Hair follicular keratinocyte (primary cell): Measurements from ENCODE around the gene TRERF1. TPM values are rescaled to one million over a fixed set of nuclear protein-coding genes. Genes with fewer than 3 reads are reported as not detected.

ENCODE experiments used
- total RNA-seq: library from RNA; depleted of rRNA; stranded (reverse); fragments of >200 nt; gene quantifications from 2 replicates; pipeline ENCODE4 v1.2.3, GENCODE V29; 2015

Gene TRERF1, protein sequence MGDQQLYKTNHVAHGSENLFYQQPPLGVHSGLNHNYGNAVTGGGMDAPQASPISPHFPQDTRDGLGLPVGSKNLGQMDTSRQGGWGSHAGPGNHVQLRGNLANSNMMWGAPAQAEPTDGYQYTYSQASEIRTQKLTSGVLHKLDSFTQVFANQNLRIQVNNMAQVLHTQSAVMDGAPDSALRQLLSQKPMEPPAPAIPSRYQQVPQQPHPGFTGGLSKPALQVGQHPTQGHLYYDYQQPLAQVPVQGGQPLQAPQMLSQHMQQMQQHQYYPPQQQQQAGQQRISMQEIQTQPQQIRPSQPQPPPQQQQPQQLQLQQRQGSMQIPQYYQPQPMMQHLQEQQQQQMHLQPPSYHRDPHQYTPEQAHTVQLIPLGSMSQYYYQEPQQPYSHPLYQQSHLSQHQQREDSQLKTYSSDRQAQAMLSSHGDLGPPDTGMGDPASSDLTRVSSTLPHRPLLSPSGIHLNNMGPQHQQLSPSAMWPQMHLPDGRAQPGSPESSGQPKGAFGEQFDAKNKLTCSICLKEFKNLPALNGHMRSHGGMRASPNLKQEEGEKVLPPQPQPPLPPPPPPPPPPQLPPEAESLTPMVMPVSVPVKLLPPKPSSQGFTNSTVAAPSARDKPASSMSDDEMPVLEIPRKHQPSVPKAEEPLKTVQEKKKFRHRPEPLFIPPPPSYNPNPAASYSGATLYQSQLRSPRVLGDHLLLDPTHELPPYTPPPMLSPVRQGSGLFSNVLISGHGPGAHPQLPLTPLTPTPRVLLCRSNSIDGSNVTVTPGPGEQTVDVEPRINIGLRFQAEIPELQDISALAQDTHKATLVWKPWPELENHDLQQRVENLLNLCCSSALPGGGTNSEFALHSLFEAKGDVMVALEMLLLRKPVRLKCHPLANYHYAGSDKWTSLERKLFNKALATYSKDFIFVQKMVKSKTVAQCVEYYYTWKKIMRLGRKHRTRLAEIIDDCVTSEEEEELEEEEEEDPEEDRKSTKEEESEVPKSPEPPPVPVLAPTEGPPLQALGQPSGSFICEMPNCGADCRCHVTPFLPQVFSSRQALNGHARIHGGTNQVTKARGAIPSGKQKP (N-terminal part only)
- total RNA-seq: 3.5 and 4.1 TPM in 2 replicates

DNA sequence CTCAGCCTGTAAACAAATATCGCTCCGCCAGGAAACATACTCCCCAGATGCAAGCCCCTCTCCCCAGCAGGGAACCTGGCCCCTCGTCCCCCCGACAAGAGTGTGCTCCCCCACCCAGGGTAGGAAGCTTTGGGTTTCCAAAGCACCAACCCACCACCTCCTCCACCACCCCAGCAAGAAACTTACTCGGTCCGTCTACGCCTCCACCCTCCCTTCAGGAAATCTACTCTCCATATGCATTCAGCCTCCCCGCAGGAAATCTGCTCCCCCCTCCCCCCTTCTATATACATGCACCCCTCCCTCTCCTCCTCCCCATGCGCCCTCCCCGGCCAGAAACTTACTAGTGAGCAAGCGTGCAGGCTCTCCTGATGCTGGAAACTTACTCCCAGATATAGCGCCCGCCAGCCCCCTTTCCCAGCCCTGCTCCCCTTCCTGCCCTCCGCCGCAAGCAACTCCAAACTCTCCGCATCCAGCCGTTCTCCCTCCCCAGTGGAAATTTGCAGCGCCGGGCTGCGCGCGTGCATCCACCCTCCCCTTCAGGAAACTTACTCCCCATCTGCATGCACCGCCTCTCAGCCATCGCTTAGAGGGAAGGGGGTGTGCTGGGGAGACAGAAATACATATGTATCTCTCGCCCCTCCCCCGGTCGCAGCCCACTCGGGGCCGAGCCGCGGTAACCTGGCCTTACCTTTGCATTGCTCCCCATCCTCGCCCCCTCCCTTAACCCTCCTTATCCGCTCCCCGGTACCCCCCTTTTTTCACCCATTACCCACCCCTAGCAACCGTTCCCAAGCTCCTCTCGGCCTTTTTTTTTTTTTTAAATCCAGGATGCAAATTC lies at the start of gene TRERF1:
Gene TRERF1, minus strand, starts transcription at position 594 of the 838 bp plus-strand sequence. CDS start 182,336 bp downstream, outside the sequence.

DNA sequence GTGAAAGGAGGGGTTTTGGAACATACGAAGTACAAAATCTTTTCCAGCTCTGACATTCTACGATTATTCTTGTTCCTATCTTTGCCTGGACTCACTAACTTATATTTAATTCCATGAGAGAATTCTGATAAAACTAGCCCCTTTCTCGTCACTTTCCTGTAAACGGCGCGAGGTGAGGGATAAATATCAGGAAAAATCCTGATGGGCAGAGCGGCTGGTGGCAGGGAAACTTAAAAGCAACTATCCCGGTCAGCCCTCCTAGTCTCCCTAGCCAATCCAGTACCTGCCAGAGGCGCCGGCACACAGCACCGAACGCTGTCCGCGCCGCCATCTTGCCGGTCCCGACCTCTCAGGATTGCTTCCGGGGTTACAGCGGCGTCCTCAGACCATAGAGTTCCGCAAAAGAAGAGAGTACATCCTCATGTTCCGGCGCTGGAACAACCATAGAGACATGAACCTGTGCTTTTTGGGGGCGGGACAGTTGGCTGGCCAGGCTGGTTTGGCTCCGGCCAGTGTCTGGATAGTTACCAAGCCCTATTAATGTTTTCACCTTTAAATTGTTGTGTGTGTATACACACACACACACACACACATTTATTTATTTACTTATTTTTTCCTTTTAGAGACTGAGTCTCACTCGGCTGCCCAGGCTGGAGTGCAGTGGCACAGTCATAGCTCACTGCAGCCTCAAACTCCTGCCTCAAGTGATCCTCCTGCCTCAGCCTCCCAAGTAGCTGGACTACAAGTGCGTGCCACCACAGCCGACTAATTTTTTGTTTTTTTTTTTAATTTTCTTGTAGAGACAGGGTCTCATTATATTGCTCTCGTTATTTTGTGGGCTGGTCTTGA lies 234.0 kb downstream of the TRERF1 start, which contains the start of gene MRPS10:
Gene MRPS10, minus strand, starts transcription at position 343 of the 849 bp plus-strand sequence. Its CDS starts 12 bp downstream, at position 331.

Other genes with a start within 250 kb of the TRERF1 start
- 79.2 and 82.5 TPM in 2 replicates for gene MRPS10, start 234.1 kb downstream of the TRERF1 start, total RNA-seq
- gene UBR2, start 112.1 kb upstream of the TRERF1 start, total RNA-seq: 11.5 and 13.6 TPM in 2 replicates